Heart left ventricle (tissue), 16 donors: ENCODE data around the gene NFATC2. TPM values are rescaled to one million over a fixed set of nuclear protein-coding genes. Genes with fewer than 3 reads are reported as not detected.
"Not testable (repeated sequence)": the region's sequence is repeated elsewhere in the genome, so short reads cannot be mapped to it uniquely, and the experiment has no call there.

Experiments used
- ATAC-seq, 4 donors: fragments of 200-7000 bp; cut with Tn5 transposase; one replicate each; pipeline ENCODE4 v1.9.1; 2020 to 2022; ENCODE audit warnings: moderate library complexity in 4 of 4, mild to moderate bottlenecking in 3 of 4, moderate number of reproducible peaks in 1 of 4
- DNase-seq, 5 donors: peaks; one replicate each; pipeline ENCODE4 v3.0.0-alpha.2; 2020
- H3K27ac ChIP-seq, 12 donors: fragments of 200-600 bp; sonication (generic) in 4 of 12; one replicate each; pipeline versions ENCODE4 v1.5.0 to v1.8.0; 2016 to 2022; ENCODE audit warnings: mild to moderate bottlenecking in 2 of 12
- H3K27me3 ChIP-seq, 9 donors: fragments of 200-600 bp; sonication (generic) in 2 of 9; one replicate each; pipeline versions ENCODE4 v1.5.1 to v1.8.0; 2016 to 2022; ENCODE audit warnings: mild to moderate bottlenecking in 3 of 9
- H3K36me3 ChIP-seq, 9 donors: fragments of 200-600 bp; sonication (generic) in 2 of 9; one replicate each; pipeline versions ENCODE4 v1.5.0 to v1.8.0; 2018 to 2022; ENCODE audit warnings: mild to moderate bottlenecking in 2 of 9
- H3K4me1 ChIP-seq, 12 donors: fragments of 200-600 bp; sonication (generic) in 4 of 12; one replicate each; pipeline versions ENCODE4 v1.5.0 to v1.8.0; 2016 to 2022; ENCODE audit warnings: mild to moderate bottlenecking in 3 of 12
- H3K4me3 ChIP-seq, 12 donors: fragments of 200-600 bp; sonication (generic) in 4 of 12; one replicate each; pipeline versions ENCODE4 v1.5.0 to v1.8.0; 2017 to 2022; ENCODE audit warnings: mild to moderate bottlenecking in 9 of 12, moderate library complexity in 4 of 12
- H3K9me3 ChIP-seq, 12 donors: fragments of 200-600 bp; sonication (generic) in 4 of 12; one replicate each; pipeline versions ENCODE4 v1.5.0 to v1.8.0; 2016 to 2022; ENCODE audit warnings: mild to moderate bottlenecking in 1 of 12
- CTCF ChIP-seq, 12 donors: fragments of 200-600 bp; sonication (generic) in 4 of 12; IDR thresholded peaks; one replicate each; pipeline versions ENCODE4 v1.5.0 to v1.8.0; 2018 to 2022; ENCODE audit warnings: antibody characterized with exemption in 12 of 12, mild to moderate bottlenecking in 5 of 12
- POLR2A ChIP-seq, 2 donors: fragments of 450-650 bp; IDR thresholded peaks; one replicate each; pipeline ENCODE4 v1.6.1; 2017; ENCODE audit warnings: antibody characterized with exemption in 2 of 2, mild to moderate bottlenecking in 2 of 2, moderate library complexity in 2 of 2
- WGBS, 4 donors: extraction: QIAGEN DNeasy Blood & Tissue Kit in 2 of 4; methylation state at CpG; one replicate each; pipeline versions ENCODE4 v1.1.5 to v1.1.7; 2013 to 2018; 5-methylcytosine and 5-hydroxymethylcytosine counted together
- intact Hi-C, 10 donors: fragments of 100-400 bp; cut with DNase I; formaldehyde crosslinking; loops; one replicate each; pipeline versions ENCODE4 v1.11.1 to v1.14.2; 2022
- polyA plus RNA-seq, 2 donors: library from polyadenylated mRNA; stranded (reverse); fragments of 200-250 nt; gene quantifications; one replicate each; pipeline ENCODE4 v1.2.3, GENCODE V29; 2013
- total RNA-seq, 9 donors: library from RNA; depleted of rRNA in 2 of 9; stranded (reverse); fragments of >200 nt in 2 of 9; fragmentation: NEBNext Ultra II Directional in 3 of 9; extraction: Animal tissue kit (Norgen Biotek cat#: 25700) in 3 of 9; gene quantifications; one replicate each; pipeline versions ENCODE4 v1.1.0 to v1.2.4, GENCODE V29; 2016 to 2023
- donor health status: ischemic (EF 13 %, LVEDD 7.1; RV severe dilation, severe dysfunction).
- donor health status: healthy with polysubstance abuse.
- donor health status: DM: no; HTN: yes; CAD: no.
- donor health status: DM: no; HTN: no; CAD: no.
- donor health status: ischemic (EF 25% LVEDD 6.9; RV normal size, moderate dysfunction).
- donor health status: ischemic (EF 25% LVEDD 5.7; RV mildly dilated, moderate dysfunction).
- donor health status: healthy.
- donor health status: DM: yes; HTN: yes; CAD: no.
- donor health status: ischemic (EF 35%, LVEDD 5.7; RV mildly dilated, moderate dysfunction).
- donor health status: nonischemic (EF 11% LVEDD 7.7; RV severe dilation, severe dysfunction).
- donor health status: DM: yes; HTN: yes; CAD: no.
- donor health status: PGD.
- donor health status: ischemic (EF 29% LVEDD 5.4; RV normal size, mild dysfunction).
- donor health status: nonischemic (EF 23%, LVEDD 6.1; RV moderate dilation, normal function).

NFATC2 gene
- total and polyA plus RNA-seq, 11 donors, result 0.76 to 7.6 (median 3.2) TPM

GRCh38 chr20:51569815-51570738 is 27.6 kb upstream of the NFATC2 start:
- no peaks in the 10 kb centered on the region for H3K36me3 ChIP-seq
- peaks cover 0 to 34% (median 11%) of the 10 kb centered on the region in 12 donors for H3K4me1 ChIP-seq
- no peak for TF ChIP-seq POLR2A (IDR thresholded peaks at IDR 0.05)
- TF ChIP-seq CTCF (IDR thresholded peaks at IDR 0.05), result no peak
- peak overlapping the region; percentile 58 to 94 (median 81) for H3K27ac ChIP-seq
- intact Hi-C loops, result loop anchor here in 5 of 10 donors (5.0 to 10.0 kb wide), 3 partner anchors 115 to 125 kb away; no protein-coding TSS in a partner anchor
- WGBS, 4 donors, result 55 to 72% (median 56%) methylated on average over 22 to 25 of the region's 25 CpGs
- H3K4me3 ChIP-seq, result peak overlapping the region in 9 of 12 donors; percentile 20 to 44 (median 34)
- H3K27me3 ChIP-seq, result no peaks in the 10 kb centered on the region
- ATAC-seq (peak; percentile 86 to 94 (median 89)), DNase-seq (peak in 4 of 5 donors; percentile 33 to 87 (median 56))
- peaks cover 0 to 7% (median 0%) of the 10 kb centered on the region in 12 donors for H3K9me3 ChIP-seq

- H3K4me3 ChIP-seq, ATAC-seq, H3K9me3 ChIP-seq, H3K27ac ChIP-seq, H3K36me3 ChIP-seq, H3K27me3 ChIP-seq, DNase-seq: not testable (repeated sequence)
- 88 to 96% (median 90%) methylated on average over 3 of the region's 3 CpGs for WGBS, 4 donors
- intact Hi-C loops, result loop anchor here in 4 of 10 donors (10.0 kb wide), 2 partner anchors 114 to 124 kb away; no protein-coding TSS in a partner anchor
- H3K4me1 ChIP-seq, result peaks cover 2 to 42% (median 16%) of the 10 kb centered on the region in 12 donors
These were observed 26.0 kb upstream of the NFATC2 start for GRCh38 chr20:51568533-51568932.

GRCh38 chr20:51567622-51568021 is 25.1 kb upstream of the NFATC2 start:
- WGBS, 4 donors, result 90 to 95% (median 92%) methylated on average over 5 of the region's 5 CpGs
- Histone ChIP-seq H3K9me3 (no peaks in the 10 kb centered on the region), H3K27ac (no peak overlapping the region), H3K4me3 (no peak overlapping the region), H3K4me1 (peaks cover 4 to 43% (median 23%) of the 10 kb centered on the region in 12 donors), H3K27me3 (peaks cover 0 to 11% (median 0%) of the 10 kb centered on the region in 9 donors), H3K36me3 (no peaks in the 10 kb centered on the region)
- intact Hi-C loops, result loop anchor here in 4 of 10 donors (10.0 kb wide), 2 partner anchors 113 to 123 kb away; no protein-coding TSS in a partner anchor
- DNase-seq (no peak), ATAC-seq (no peak)
- TF ChIP-seq POLR2A (IDR thresholded peaks at IDR 0.05), result no peak
- TF ChIP-seq CTCF (IDR thresholded peaks at IDR 0.05), result no peak

- no peak overlapping the region for H3K27ac ChIP-seq
- TF ChIP-seq POLR2A (IDR thresholded peaks at IDR 0.05) (no peak), CTCF (IDR thresholded peaks at IDR 0.05) (no peak)
- peaks cover 0 to 21% (median 0%) of the 10 kb centered on the region in 9 donors for H3K27me3 ChIP-seq
- no peak for DNase-seq
- no peak for ATAC-seq
- no peak overlapping the region for H3K4me3 ChIP-seq
- no peaks in the 10 kb centered on the region for H3K9me3 ChIP-seq
- 83 to 91% (median 85%) methylated on average over 4 of the region's 4 CpGs for WGBS, 4 donors
- H3K36me3 ChIP-seq, result no peaks in the 10 kb centered on the region
- intact Hi-C loops, result loop anchor here in 4 of 10 donors (10.0 kb wide), 2 partner anchors 112 to 122 kb away; no protein-coding TSS in a partner anchor
- peaks cover 4 to 50% (median 30%) of the 10 kb centered on the region in 12 donors for H3K4me1 ChIP-seq
These were observed 24.1 kb upstream of the NFATC2 start for GRCh38 chr20:51566594-51566993.
